K562 (cell line): ENCODE data around the gene BRAF.
"Not testable (repeated sequence)": the region's sequence is repeated elsewhere in the genome, so short reads cannot be mapped to it uniquely, and the experiment has no call there.

ENCODE experiments used
- PTRF ChIP-seq: fragments of 450-650 bp; IDR thresholded peaks from 2 replicates; pipeline ENCODE4 v1.6.1; 2016; ENCODE audit warnings: mild to moderate bottlenecking, missing genetic modification characterization, missing compliant biosample characterization
- SMC3 ChIP-seq: conservative IDR thresholded peaks from 2 replicates; pipeline ENCODE4 v1.6.1; 2011; ENCODE audit warnings: low read depth, low read length, improper control_type of control experiment; ENCODE audit not compliant: insufficient read depth
- TEAD4 ChIP-seq, 2 experiments: sonication (generic) in 1 of 2; formaldehyde crosslinking in 1 of 2; IDR thresholded peaks; 2 replicates each; pipeline versions ENCODE4 v1.6.1 to v1.8.0; 2012 to 2022; ENCODE audit warnings: borderline replicate concordance in 1 of 2, inconsistent platforms in 1 of 2, low read length in 1 of 2, mild to moderate bottlenecking in 1 of 2, missing genetic modification reagents in 1 of 2
- ZNF24 ChIP-seq: fragments of 450-650 bp; IDR thresholded peaks from 2 replicates; pipeline ENCODE4 v1.6.1; 2016
- TF ChIP-seq, protein P1 (sequence below), 3 experiments: IDR thresholded peaks in 2 of 3; conservative IDR thresholded peaks in 1 of 3; 2 replicates each; pipeline ENCODE4 v1.5.1; 2011 to 2012; ENCODE audit warnings: low read length in 3 of 3, mild to moderate bottlenecking in 3 of 3, control low read depth in 2 of 3, improper control_type of control experiment in 1 of 3, inconsistent platforms in 1 of 3, low read depth in 1 of 3, mixed read lengths in 1 of 3, moderate library complexity in 1 of 3; ENCODE audit not compliant: insufficient read depth in 2 of 3
- TF ChIP-seq, protein P2 (sequence below): fragments of 200-800 bp; sonication (Bioruptor generic); IDR thresholded peaks from 2 replicates; pipeline ENCODE4 v1.6.1; 2017; ENCODE audit warnings: missing genetic modification characterization, missing compliant biosample characterization

DNA sequence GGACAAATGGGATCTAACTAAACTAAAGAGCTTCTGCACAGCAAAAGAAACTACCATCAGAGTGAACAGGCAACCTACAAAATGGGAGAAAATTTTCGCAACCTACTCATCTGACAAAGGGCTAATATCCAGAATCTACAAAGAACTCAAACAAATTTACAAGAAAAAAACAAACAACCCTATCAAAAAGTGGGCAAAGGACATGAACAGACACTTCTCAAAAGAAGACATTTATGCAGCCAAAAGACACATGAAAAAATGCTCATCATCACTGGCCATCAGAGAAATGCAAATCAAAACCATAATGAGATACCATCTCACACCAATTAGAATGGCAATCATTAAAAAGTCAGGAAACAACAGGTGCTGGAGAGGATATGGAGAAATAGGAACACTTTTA lies 159.3 kb downstream of the BRAF start:
- TF ChIP-seq TEAD4 (IDR thresholded peaks at IDR 0.05; ENCODE audit: low read length); TEAD4 (CRISPR knock-in tag; IDR thresholded peaks at IDR 0.05; ENCODE audit: borderline replicate concordance); SMC3; ZNF24; PTRF (tag): not testable (repeated sequence)
- TF ChIP-seq, protein P1, sequence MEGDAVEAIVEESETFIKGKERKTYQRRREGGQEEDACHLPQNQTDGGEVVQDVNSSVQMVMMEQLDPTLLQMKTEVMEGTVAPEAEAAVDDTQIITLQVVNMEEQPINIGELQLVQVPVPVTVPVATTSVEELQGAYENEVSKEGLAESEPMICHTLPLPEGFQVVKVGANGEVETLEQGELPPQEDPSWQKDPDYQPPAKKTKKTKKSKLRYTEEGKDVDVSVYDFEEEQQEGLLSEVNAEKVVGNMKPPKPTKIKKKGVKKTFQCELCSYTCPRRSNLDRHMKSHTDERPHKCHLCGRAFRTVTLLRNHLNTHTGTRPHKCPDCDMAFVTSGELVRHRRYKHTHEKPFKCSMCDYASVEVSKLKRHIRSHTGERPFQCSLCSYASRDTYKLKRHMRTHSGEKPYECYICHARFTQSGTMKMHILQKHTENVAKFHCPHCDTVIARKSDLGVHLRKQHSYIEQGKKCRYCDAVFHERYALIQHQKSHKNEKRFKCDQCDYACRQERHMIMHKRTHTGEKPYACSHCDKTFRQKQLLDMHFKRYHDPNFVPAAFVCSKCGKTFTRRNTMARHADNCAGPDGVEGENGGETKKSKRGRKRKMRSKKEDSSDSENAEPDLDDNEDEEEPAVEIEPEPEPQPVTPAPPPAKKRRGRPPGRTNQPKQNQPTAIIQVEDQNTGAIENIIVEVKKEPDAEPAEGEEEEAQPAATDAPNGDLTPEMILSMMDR (IDR thresholded peaks at IDR 0.05 in 2 of 3, conservative IDR thresholded peaks at IDR 0.05 in 1 of 3; ENCODE audit: insufficient read depth in 2 of 3, low read depth in 1 of 3, low read length in 3 of 3), result not testable (repeated sequence)
- TF ChIP-seq, protein P2, sequence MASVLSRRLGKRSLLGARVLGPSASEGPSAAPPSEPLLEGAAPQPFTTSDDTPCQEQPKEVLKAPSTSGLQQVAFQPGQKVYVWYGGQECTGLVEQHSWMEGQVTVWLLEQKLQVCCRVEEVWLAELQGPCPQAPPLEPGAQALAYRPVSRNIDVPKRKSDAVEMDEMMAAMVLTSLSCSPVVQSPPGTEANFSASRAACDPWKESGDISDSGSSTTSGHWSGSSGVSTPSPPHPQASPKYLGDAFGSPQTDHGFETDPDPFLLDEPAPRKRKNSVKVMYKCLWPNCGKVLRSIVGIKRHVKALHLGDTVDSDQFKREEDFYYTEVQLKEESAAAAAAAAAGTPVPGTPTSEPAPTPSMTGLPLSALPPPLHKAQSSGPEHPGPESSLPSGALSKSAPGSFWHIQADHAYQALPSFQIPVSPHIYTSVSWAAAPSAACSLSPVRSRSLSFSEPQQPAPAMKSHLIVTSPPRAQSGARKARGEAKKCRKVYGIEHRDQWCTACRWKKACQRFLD (CRISPR knock-in tag), result not testable (repeated sequence)
